Prostate gland (tissue), 2 donors: Measurements from ENCODE around the gene AGPAT2.

ENCODE experiments used
- CTCF ChIP-seq, 4 experiments: fragments of 200-600 bp in 2 of 4; fragments of 450-650 bp in 2 of 4; sonication (generic) in 2 of 4; IDR thresholded peaks; 1 replicate in 3 of 4; 2 replicates in 1 of 4; pipeline ENCODE4 v1.5.1; 2016 to 2019; ENCODE audit warnings: antibody characterized with exemption in 4 of 4, mild to moderate bottlenecking in 2 of 4, moderate library complexity in 2 of 4
- POLR2AphosphoS5 ChIP-seq: sonication (generic); formaldehyde crosslinking; IDR thresholded peaks from one replicate; pipeline ENCODE4 v1.6.1; 2017; ENCODE audit warnings: antibody characterized with exemption

GRCh38 chr9:136694872-136695247 lies 7.6 kb upstream of the AGPAT2 start:
- TF ChIP-seq CTCF (IDR thresholded peaks at IDR 0.05), result no peak
- no peak for TF ChIP-seq POLR2AphosphoS5
